PC-3 (cell line): ENCODE measurements around the gene MAF. TPM values are rescaled to one million over a fixed set of nuclear protein-coding genes. Genes with fewer than 3 reads are reported as not detected.

Experiments
- ATAC-seq: fragments of 200-7000 bp; cut with Tn5 transposase; 2 replicates; pipeline ENCODE4 v1.9.1; 2020; ENCODE audit warnings: mild to moderate bottlenecking, moderate library complexity
- BruUV-seq: library from RNA; stranded (reverse); fragments of 400-500 nt; replicated peaks from 2 replicates; lab custom pipeline; 2021; lab: Mats Ljungman, UMichigan
- CTCF ChIA-PET: fragments of 300-600 bp; sonication (Branson Sonifier 250); formaldehyde crosslinking; loops from one replicate; lab custom pipeline; 2022; ENCODE audit warnings: antibody characterized with exemption; lab: Charles Lee
- POLR2A ChIA-PET: fragments of 300-600 bp; sonication (Branson Sonifier 250); formaldehyde crosslinking; loops from one replicate; lab custom pipeline; 2022; ENCODE audit warnings: antibody characterized with exemption; ENCODE audit not compliant: unreplicated experiment; lab: Charles Lee
- DNase-seq: peaks from one replicate; pipeline ENCODE4 v3.0.0-alpha.2; 2015
- H2AFZ ChIP-seq: fragments of 300-600 bp; sonication (generic); 2 replicates; pipeline ENCODE4 v1.6.0; 2016; ENCODE audit warnings: antibody characterized with exemption, low read length
- H3F3A ChIP-seq: fragments of 300-600 bp; sonication (generic); one replicate; pipeline ENCODE4 v1.6.0; 2017; ENCODE audit warnings: antibody characterized with exemption, low read length, control low read depth, mild to moderate bottlenecking; ENCODE audit not compliant: unreplicated experiment
- H3K27ac ChIP-seq: fragments of 300-600 bp; sonication (generic); 2 replicates; pipeline ENCODE4 v1.5.1; 2016; ENCODE audit warnings: mild to moderate bottlenecking, low read length
- H3K27me3 ChIP-seq: fragments of 300-600 bp; sonication (generic); 2 replicates; pipeline ENCODE4 v1.6.1; 2016; ENCODE audit warnings: low read length, mixed read lengths
- H3K36me3 ChIP-seq: fragments of 300-600 bp; sonication (generic); 2 replicates; pipeline ENCODE4 v1.6.1; 2016; ENCODE audit warnings: low read depth, mixed run types, low read length, mixed read lengths
- H3K4me1 ChIP-seq: fragments of 300-600 bp; sonication (generic); 2 replicates; pipeline ENCODE4 v1.5.1; 2016; ENCODE audit warnings: low read length; ENCODE audit not compliant: insufficient read depth
- H3K4me2 ChIP-seq: fragments of 300-600 bp; sonication (generic); 2 replicates; pipeline ENCODE4 v1.6.0; 2016; ENCODE audit warnings: low read length
- H3K4me3 ChIP-seq: fragments of 300-600 bp; sonication (generic); 2 replicates; pipeline ENCODE4 v1.5.1; 2016; ENCODE audit warnings: mild to moderate bottlenecking, low read length, mixed read lengths
- H3K79me2 ChIP-seq: fragments of 300-600 bp; sonication (generic); 2 replicates; pipeline ENCODE4 v1.6.1; 2017; ENCODE audit warnings: low read length, mixed read lengths
- H3K9ac ChIP-seq: fragments of 300-600 bp; sonication (generic); 2 replicates; pipeline ENCODE4 v1.6.0; 2016; ENCODE audit warnings: mild to moderate bottlenecking, low read length
- H3K9me2 ChIP-seq: fragments of 300-600 bp; sonication (generic); replicated peaks from 2 replicates; pipeline ENCODE4 v1.6.1; 2016; ENCODE audit warnings: mixed run types, low read length, mixed read lengths
- H3K9me3 ChIP-seq: fragments of 300-600 bp; sonication (generic); 2 replicates; pipeline ENCODE4 v1.6.1; 2016; ENCODE audit warnings: low read length, mixed read lengths
- H4K20me1 ChIP-seq: fragments of 300-600 bp; sonication (generic); 2 replicates; pipeline ENCODE4 v1.6.1; 2016; ENCODE audit warnings: low read length, mixed read lengths
- EZH2 ChIP-seq: fragments of 300-600 bp; sonication (generic); IDR thresholded peaks from one replicate; pipeline ENCODE4 v1.6.1; 2017; ENCODE audit warnings: antibody characterized with exemption, mild to moderate bottlenecking, low read length; ENCODE audit not compliant: unreplicated experiment
- EZH2phosphoT487 ChIP-seq: fragments of 300-600 bp; sonication (generic); IDR thresholded peaks from 2 replicates; pipeline ENCODE4 v1.6.1; 2018; ENCODE audit warnings: mild to moderate bottlenecking, antibody characterized with exemption, low read length, borderline replicate concordance
- intact Hi-C: fragments of 100-400 bp; cut with micrococcal nuclease; formaldehyde crosslinking; loops from 2 replicates; pipeline ENCODE4 v1.9.0; 2023
- total RNA-seq: library from RNA; depleted of rRNA; stranded (reverse); fragments of >200 nt; gene quantifications from 2 replicates; pipeline ENCODE4 v1.2.3, GENCODE V29; 2014
- TF ChIP-seq, protein P1 (sequence below): fragments of 300-600 bp; sonication (generic); conservative IDR thresholded peaks from 2 replicates; pipeline ENCODE4 v1.5.1; 2017; ENCODE audit warnings: antibody characterized with exemption, low read depth, mild to moderate bottlenecking, low read length

MAF gene
- total RNA-seq, 1 experiment from 2014 or later, result not detected

- ChIA-PET CTCF (no interaction called here), POLR2A (no interaction called here)
- BruUV-seq, result no TSS peak
- TF ChIP-seq EZH2, result no peak
- TF ChIP-seq EZH2phosphoT487, result no peak
- TF ChIP-seq, protein P1, sequence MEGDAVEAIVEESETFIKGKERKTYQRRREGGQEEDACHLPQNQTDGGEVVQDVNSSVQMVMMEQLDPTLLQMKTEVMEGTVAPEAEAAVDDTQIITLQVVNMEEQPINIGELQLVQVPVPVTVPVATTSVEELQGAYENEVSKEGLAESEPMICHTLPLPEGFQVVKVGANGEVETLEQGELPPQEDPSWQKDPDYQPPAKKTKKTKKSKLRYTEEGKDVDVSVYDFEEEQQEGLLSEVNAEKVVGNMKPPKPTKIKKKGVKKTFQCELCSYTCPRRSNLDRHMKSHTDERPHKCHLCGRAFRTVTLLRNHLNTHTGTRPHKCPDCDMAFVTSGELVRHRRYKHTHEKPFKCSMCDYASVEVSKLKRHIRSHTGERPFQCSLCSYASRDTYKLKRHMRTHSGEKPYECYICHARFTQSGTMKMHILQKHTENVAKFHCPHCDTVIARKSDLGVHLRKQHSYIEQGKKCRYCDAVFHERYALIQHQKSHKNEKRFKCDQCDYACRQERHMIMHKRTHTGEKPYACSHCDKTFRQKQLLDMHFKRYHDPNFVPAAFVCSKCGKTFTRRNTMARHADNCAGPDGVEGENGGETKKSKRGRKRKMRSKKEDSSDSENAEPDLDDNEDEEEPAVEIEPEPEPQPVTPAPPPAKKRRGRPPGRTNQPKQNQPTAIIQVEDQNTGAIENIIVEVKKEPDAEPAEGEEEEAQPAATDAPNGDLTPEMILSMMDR, result no peak
- H3K9me2 ChIP-seq, result no peaks in the 10 kb centered on the region
- H3K4me3 ChIP-seq, result no peak overlapping the region
- H3K36me3 ChIP-seq, result no peaks in the 10 kb centered on the region
- ATAC-seq, result no peak
- H3K4me2 ChIP-seq, result no peak overlapping the region
- H3K9ac ChIP-seq, result no peak overlapping the region
- no peaks in the 10 kb centered on the region for H3K27me3 ChIP-seq
- H3K79me2 ChIP-seq, result no peaks in the 10 kb centered on the region
- no peak for DNase-seq
- H3K9me3 ChIP-seq, result no peaks in the 10 kb centered on the region
- H3K27ac ChIP-seq, result no peak overlapping the region
- no peaks in the 10 kb centered on the region for H3K4me1 ChIP-seq
- no peaks in the 10 kb centered on the region for H3F3A ChIP-seq
- intact Hi-C loops, result no loop called here
- H4K20me1 ChIP-seq, result no peaks in the 10 kb centered on the region
- no peak overlapping the region for H2AFZ ChIP-seq
Observed at GRCh38 chr16:79560318-79560717, 40.2 kb downstream of the MAF start.

GRCh38 chr16:79559532-79559931 is 41.0 kb downstream of the MAF start:
- Histone ChIP-seq H3K9me3 (no peaks in the 10 kb centered on the region), H3K27ac (no peak overlapping the region), H3K4me3 (no peak overlapping the region), H3K4me1 (no peaks in the 10 kb centered on the region), H4K20me1 (no peaks in the 10 kb centered on the region), H3K4me2 (no peak overlapping the region), H3K79me2 (no peaks in the 10 kb centered on the region), H3K36me3 (no peaks in the 10 kb centered on the region), H3F3A (no peaks in the 10 kb centered on the region), H2AFZ (no peak overlapping the region), H3K9ac (no peak overlapping the region), H3K27me3 (no peaks in the 10 kb centered on the region), H3K9me2 (no peaks in the 10 kb centered on the region)
- intact Hi-C loops, result no loop called here
- no TSS peak for BruUV-seq
- DNase-seq, result no peak
- no peak for ATAC-seq
- ChIA-PET CTCF (no interaction called here), POLR2A (no interaction called here)
- TF ChIP-seq, protein P1, result no peak
- TF ChIP-seq EZH2 (no peak), EZH2phosphoT487 (no peak)

DNA sequence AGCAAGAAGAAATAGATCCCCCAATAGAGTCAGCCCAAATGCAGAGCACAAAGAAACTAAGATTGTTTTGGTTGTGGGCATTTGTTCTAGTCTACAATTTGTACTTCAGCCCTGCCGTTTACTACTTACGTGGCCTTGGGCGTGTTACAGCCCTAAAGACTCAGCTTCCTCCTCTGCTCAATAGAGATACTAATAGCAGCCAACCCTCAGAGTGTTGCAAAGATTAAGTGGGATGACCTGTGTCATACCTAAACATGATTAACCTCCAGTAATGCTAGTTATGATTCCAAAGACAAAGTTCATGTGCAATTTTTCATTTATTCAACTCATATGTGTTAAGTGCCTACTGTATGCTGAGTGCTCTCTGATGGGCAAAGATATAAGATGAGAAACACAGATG is 43.1 kb downstream of the MAF start:
- Histone ChIP-seq H3K4me2 (no peak overlapping the region), H3F3A (no peaks in the 10 kb centered on the region), H3K27ac (no peak overlapping the region), H3K9me2 (no peaks in the 10 kb centered on the region), H2AFZ (no peak overlapping the region), H3K27me3 (no peaks in the 10 kb centered on the region), H4K20me1 (no peaks in the 10 kb centered on the region), H3K79me2 (no peaks in the 10 kb centered on the region), H3K4me1 (no peaks in the 10 kb centered on the region), H3K4me3 (no peak overlapping the region), H3K9ac (no peak overlapping the region), H3K9me3 (no peaks in the 10 kb centered on the region), H3K36me3 (no peaks in the 10 kb centered on the region)
- DNase-seq (no peak), ATAC-seq (no peak)
- ChIA-PET CTCF (no interaction called here), POLR2A (no interaction called here)
- TF ChIP-seq, protein P1, result no peak
- no peak for TF ChIP-seq EZH2
- no peak for TF ChIP-seq EZH2phosphoT487
- intact Hi-C loops, result no loop called here
- no TSS peak for BruUV-seq
